ENCODE results near the gene AEBP1. TPM values are rescaled to one million over a fixed set of nuclear protein-coding genes. Genes with fewer than 3 reads are reported as not detected.

The AEBP1 gene
- total RNA-seq, 2 experiments from 2014 or later: 35.0 to 64.2 TPM

DNA sequence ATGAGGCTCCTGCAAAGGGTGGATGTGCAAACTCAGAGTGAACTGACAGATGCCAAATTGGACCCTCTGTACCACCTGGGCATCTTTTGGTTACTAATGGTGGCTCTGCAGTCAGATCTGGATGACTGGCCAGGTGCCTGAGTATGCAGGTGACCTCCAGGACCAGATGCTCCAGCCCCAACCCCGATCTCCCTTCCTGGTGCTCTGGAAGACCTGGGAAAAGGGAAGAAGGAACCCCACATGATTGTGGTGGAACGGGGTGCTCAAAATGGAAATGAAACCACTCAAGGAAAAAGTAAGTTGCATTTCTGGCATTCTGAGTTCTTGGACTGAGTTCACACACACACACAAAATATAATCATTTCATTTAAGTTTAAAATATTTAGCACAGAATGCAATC lies 9.8 kb upstream of the AEBP1 start:
- Histone ChIP-seq H3K4me1 (ENCODE audit: insufficient read depth, low read length, poor library complexity, severe bottlenecking) (peaks cover 84% of the 10 kb centered on the region), H3K36me3 (ENCODE audit: insufficient read depth, low read length) (no peaks in the 10 kb centered on the region; the same call in 1 of the 2 replicates), H3K9me3 (ENCODE audit: low read length) (peaks cover 5% of the 10 kb centered on the region; the same call in 1 of the 2 replicates), H3K27ac (ENCODE audit: low read depth, low read length, poor library complexity, severe bottlenecking) (peak overlapping the region; percentile 98), H4K20me1 (ENCODE audit: insufficient read depth, low read length) (no peaks in the 10 kb centered on the region), H3K79me2 (ENCODE audit: insufficient read depth, low read depth, low read length) (no peaks in the 10 kb centered on the region), H2AFZ (ENCODE audit: low read length) (peak overlapping the region; percentile 77; the same call in 1 of the 2 replicates), H3K9me2 (ENCODE audit: insufficient read depth, low read length) (no peaks in the 10 kb centered on the region), H3K4me2 (ENCODE audit: low read length) (peak overlapping the region; percentile 76), H3K4me3 (ENCODE audit: low read depth, low read length, poor library complexity, severe bottlenecking) (peak overlapping the region; percentile 23)
- ChIA-PET CTCF (ENCODE audit: unreplicated experiment) (no interaction called here), POLR2A (no interaction called here)
- no peak for TF ChIP-seq EZH2phosphoT487 (IDR thresholded peaks at IDR 0.05; ENCODE audit: borderline replicate concordance, low read depth, low read length)
- TF ChIP-seq, protein P1, sequence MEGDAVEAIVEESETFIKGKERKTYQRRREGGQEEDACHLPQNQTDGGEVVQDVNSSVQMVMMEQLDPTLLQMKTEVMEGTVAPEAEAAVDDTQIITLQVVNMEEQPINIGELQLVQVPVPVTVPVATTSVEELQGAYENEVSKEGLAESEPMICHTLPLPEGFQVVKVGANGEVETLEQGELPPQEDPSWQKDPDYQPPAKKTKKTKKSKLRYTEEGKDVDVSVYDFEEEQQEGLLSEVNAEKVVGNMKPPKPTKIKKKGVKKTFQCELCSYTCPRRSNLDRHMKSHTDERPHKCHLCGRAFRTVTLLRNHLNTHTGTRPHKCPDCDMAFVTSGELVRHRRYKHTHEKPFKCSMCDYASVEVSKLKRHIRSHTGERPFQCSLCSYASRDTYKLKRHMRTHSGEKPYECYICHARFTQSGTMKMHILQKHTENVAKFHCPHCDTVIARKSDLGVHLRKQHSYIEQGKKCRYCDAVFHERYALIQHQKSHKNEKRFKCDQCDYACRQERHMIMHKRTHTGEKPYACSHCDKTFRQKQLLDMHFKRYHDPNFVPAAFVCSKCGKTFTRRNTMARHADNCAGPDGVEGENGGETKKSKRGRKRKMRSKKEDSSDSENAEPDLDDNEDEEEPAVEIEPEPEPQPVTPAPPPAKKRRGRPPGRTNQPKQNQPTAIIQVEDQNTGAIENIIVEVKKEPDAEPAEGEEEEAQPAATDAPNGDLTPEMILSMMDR (conservative IDR thresholded peaks at IDR 0.05; ENCODE audit: low read length): no peak
- BruUV-seq (replicated peaks): no TSS peak
- intact Hi-C loops (cut with micrococcal nuclease; ENCODE audit: unreplicated experiment): no loop called here
- DNase-seq (ENCODE audit: low spot score): no peak

DNA sequence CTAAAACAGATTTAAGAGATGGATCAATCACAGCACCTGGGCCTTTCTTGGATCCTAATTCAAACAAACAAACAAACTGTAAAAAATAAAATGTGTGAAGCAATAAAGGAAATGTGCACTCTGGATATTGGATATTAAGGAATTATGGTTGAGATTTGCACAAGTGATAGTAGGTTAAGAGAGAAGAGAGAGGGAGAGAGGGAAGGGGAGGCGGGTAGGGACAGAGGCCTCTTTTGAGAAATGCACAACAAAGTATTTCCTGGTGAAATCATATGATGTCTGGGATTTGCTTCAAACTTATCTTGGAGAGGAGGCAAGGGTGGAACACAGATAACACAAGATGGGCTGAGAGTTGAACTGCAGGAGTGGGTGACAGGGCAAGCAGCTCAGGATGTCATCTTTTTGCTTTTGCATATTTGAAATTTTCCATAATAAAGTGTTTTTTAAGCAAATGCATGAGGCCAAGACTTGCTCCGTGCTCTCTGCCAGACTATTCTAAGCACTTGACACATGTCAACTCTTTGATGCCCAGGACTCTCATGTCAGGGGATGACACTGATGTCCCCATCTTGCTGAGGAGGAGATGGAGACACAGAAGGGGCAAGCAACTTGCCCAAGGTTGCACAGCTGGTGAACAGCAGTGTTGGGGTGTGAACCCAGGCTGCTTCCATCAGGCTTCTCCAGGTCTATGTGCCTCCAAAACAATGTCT lies 9.1 kb upstream of the AEBP1 start:
- H4K20me1 ChIP-seq (ENCODE audit: insufficient read depth, low read length): no peaks in the 10 kb centered on the region
- no peaks in the 10 kb centered on the region for H3K79me2 ChIP-seq (ENCODE audit: insufficient read depth, low read depth, low read length)
- H3K9me2 ChIP-seq (ENCODE audit: insufficient read depth, low read length): no peaks in the 10 kb centered on the region
- intact Hi-C loops (cut with micrococcal nuclease; ENCODE audit: unreplicated experiment): loop anchor here (5.0 kb wide), 1 partner anchor 902 kb away; no protein-coding TSS in a partner anchor
- H3K4me3 ChIP-seq (ENCODE audit: low read depth, low read length, poor library complexity, severe bottlenecking): peak overlapping the region; percentile 23
- no peaks in the 10 kb centered on the region; the same call in 1 of the 2 replicates for H3K36me3 ChIP-seq (ENCODE audit: insufficient read depth, low read length)
- peaks cover 91% of the 10 kb centered on the region for H3K4me1 ChIP-seq (ENCODE audit: insufficient read depth, low read length, poor library complexity, severe bottlenecking)
- CTCF ChIA-PET (ENCODE audit: unreplicated experiment): no interaction called here
- peak overlapping the region; percentile 98 for H3K27ac ChIP-seq (ENCODE audit: low read depth, low read length, poor library complexity, severe bottlenecking)
- H3K9me3 ChIP-seq (ENCODE audit: low read length): peaks cover 5% of the 10 kb centered on the region; the same call in 1 of the 2 replicates
- TF ChIP-seq, protein P1 (conservative IDR thresholded peaks at IDR 0.05; ENCODE audit: low read length): no peak
- no peak for TF ChIP-seq EZH2phosphoT487 (IDR thresholded peaks at IDR 0.05; ENCODE audit: borderline replicate concordance, low read depth, low read length)
- peak overlapping the region; percentile 77; the same call in 1 of the 2 replicates for H2AFZ ChIP-seq (ENCODE audit: low read length)
- peak; percentile 59 for DNase-seq (ENCODE audit: low spot score)
- BruUV-seq (replicated peaks): no TSS peak
- POLR2A ChIA-PET: interaction anchor here (0.6 to 5.4 kb wide), 3 partner anchors 9 to 14 kb away, joined by 3 to 38 read pairs (median 3); partner anchors contain the start of gene POLM
- peak overlapping the region; percentile 76 for H3K4me2 ChIP-seq (ENCODE audit: low read length)

DNA sequence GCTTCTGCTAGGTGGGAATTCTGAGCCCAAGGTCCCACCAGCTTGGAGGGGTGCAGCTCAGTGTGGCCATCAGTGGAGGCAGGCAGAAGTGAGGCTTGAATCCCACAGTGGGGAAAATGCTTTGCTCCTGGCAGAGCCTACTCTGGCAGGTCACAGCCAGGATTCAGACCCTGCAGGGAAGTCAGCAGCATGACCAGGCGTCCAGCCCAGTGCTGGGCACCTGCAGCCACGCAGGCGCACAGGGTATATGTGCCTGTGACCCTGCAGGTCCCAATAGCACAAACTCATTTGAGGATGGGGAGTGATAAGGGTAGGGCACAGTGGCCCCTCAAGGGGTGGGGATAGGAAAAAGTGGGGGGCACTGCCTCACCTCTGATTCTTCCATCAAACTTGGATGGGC lies 8.4 kb upstream of the AEBP1 start:
- Histone ChIP-seq H3K27ac (ENCODE audit: low read depth, low read length, poor library complexity, severe bottlenecking) (peak overlapping the region; percentile 98), H4K20me1 (ENCODE audit: insufficient read depth, low read length) (no peaks in the 10 kb centered on the region), H2AFZ (ENCODE audit: low read length) (no peak overlapping the region; the same call in 1 of the 2 replicates), H3K9me2 (ENCODE audit: insufficient read depth, low read length) (no peaks in the 10 kb centered on the region), H3K4me3 (ENCODE audit: low read depth, low read length, poor library complexity, severe bottlenecking) (no peak overlapping the region), H3K36me3 (ENCODE audit: insufficient read depth, low read length) (no peaks in the 10 kb centered on the region; the same call in 1 of the 2 replicates), H3K4me1 (ENCODE audit: insufficient read depth, low read length, poor library complexity, severe bottlenecking) (peaks cover 99% of the 10 kb centered on the region), H3K79me2 (ENCODE audit: insufficient read depth, low read depth, low read length) (no peaks in the 10 kb centered on the region), H3K9me3 (ENCODE audit: low read length) (peaks cover 5% of the 10 kb centered on the region; the same call in 1 of the 2 replicates), H3K4me2 (ENCODE audit: low read length) (peak overlapping the region; percentile 76)
- ChIA-PET CTCF (ENCODE audit: unreplicated experiment) (no interaction called here), POLR2A (interaction anchor here (0.6 to 5.4 kb wide), 4 partner anchors 10 to 27 kb away, joined by 3 to 38 read pairs (median 4); partner anchors contain the start of genes POLD2 and POLM)
- intact Hi-C loops (cut with micrococcal nuclease; ENCODE audit: unreplicated experiment): loop anchor here (2.0 to 5.0 kb wide), 2 partner anchors 27 to 902 kb away; partner anchors contain the start of gene POLD2
- no peak for DNase-seq (ENCODE audit: low spot score)
- TF ChIP-seq, protein P1 (conservative IDR thresholded peaks at IDR 0.05; ENCODE audit: low read length): no peak
- TF ChIP-seq EZH2phosphoT487 (IDR thresholded peaks at IDR 0.05; ENCODE audit: borderline replicate concordance, low read depth, low read length): no peak
- no TSS peak for BruUV-seq (replicated peaks)

All from OCI-LY7 (cell line).